ENCODE data around the gene TMEM245. TPM values are rescaled to one million over a fixed set of nuclear protein-coding genes. Genes with fewer than 3 reads are reported as not detected.

Gene TMEM245
- total and polyA plus RNA-seq, 2 of the 13 experiments (the other 11 are each of a cell fraction or from before 2014, with no cell fraction given), result 53.5 to 55.4 TPM

DNA sequence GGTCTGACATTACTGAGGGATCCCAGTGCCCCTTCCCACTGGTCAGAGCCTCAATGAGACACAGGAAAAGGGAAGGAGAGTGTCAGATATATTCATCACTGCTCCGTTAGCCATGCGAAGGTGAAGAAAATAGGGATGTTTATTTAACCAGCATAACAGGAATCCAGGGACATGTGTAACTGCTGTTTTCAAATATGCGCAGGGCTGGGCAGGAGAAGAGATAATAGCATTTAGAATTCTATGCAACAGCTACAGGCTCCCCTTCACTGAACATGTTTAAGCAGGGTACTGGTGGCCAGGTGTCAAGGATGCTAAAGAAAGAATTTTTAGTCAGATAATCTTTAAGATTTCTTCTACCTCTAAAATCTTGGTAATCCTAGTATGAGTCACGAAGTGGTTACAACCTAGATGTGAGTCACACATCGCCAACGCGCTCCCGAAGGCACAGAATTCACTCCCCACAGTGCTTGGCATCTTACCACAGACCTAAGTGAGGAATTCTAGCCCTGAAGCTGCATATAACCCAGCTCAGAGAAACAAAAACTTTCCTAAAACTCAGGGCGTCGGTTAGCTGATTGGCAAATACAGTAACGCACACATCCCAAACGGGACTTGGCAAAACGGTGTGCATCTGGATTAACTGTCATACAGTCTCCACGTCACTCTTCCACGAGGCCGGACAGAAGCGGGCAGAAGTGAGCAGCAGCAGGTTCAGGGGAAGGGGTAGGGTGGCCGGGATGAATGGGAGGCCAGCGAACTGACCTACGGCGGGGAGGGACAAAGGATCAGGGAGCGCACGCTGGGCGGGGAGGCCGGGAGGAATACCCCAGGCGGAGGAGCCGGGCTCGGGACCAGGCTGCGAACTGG lies 107.5 kb downstream of the TMEM245 start:
- Histone ChIP-seq H3K4me2 (ENCODE audit: low read depth, low read length) (peak overlapping the region; percentile 98), H2AFZ (ENCODE audit: low read length) (no peak overlapping the region), H3K9me3 (ENCODE audit: low read length) (no peaks in the 10 kb centered on the region), H3K79me2 (ENCODE audit: insufficient read depth, low read length) (peaks cover 51% of the 10 kb centered on the region), H3K36me3 (replicated peaks in 1 of 2; ENCODE audit: control insufficient read depth in 1 of 2, insufficient read depth in 2 of 2, low read length in 2 of 2) (no peaks in the 10 kb centered on the region), H4K20me1 (ENCODE audit: insufficient read depth, low read length) (peaks cover 3% of the 10 kb centered on the region; the same call in 1 of the 2 replicates), H3K4me3 (replicated peaks in 1 of 3; ENCODE audit: insufficient read depth in 1 of 3, low read depth in 2 of 3, low read length in 3 of 3) (peak overlapping the region; percentile 81 to 95 (median 90)), H3K4me1 (ENCODE audit: insufficient read depth, low read length) (peaks cover 47% of the 10 kb centered on the region), H3K27ac (ENCODE audit: extremely low read length, insufficient read depth, low read length) (peak overlapping the region; percentile 86), H3K9ac (ENCODE audit: insufficient read depth, low read depth, low read length) (peak overlapping the region; percentile 83), H3K27me3 (ENCODE audit: control insufficient read depth in 1 of 2, insufficient read depth in 2 of 2, low read length in 2 of 2) (no peaks in the 10 kb centered on the region; a peak in 1 of 5 replicates)
- peak; percentile 49 for ATAC-seq
- peak; percentile 47 for DNase-seq (ENCODE audit: low spot score)
- WGBS (ENCODE audit: low lambda C conversion rate), result 2% methylated on average over 20 of the region's 29 CpGs
- TSS peak; percentile 50 for BruUV-seq (replicated peaks)
- FAIRE-seq, result no peak
- intact Hi-C loops (cut with micrococcal nuclease; ENCODE audit: unreplicated experiment), result loop anchor here (5.0 kb wide), 1 partner anchor 110 kb away; no protein-coding TSS in a partner anchor
- POLR2A ChIA-PET, result interaction anchor here (1.0 to 1.7 kb wide), 2 partner anchors 8 to 11 kb away, joined by 3 to 4 read pairs; no protein-coding TSS in a partner anchor
- CTCF ChIA-PET (ENCODE audit: low intra/inter-chr PET ratio, low total read pairs), result no interaction called here
- in situ Hi-C loops (cut with HindIII; ENCODE audit: extremely low pct_ligation_motif_present, low pct_unique_long_range_greater_than_20kb), result no loop called here
- TF ChIP-seq HOXA7 (CRISPR knock-in tag; IDR thresholded peaks at IDR 0.05) (no peak), REXO4 (CRISPR knock-in tag; IDR thresholded peaks at IDR 0.05; ENCODE audit: borderline replicate concordance) (no peak), ZNF484 (CRISPR knock-in tag; IDR thresholded peaks at IDR 0.05; ENCODE audit: borderline replicate concordance, low read depth) (no peak), ARNT (IDR thresholded peaks at IDR 0.05) (no peak), GFI1 (CRISPR knock-in tag; IDR thresholded peaks at IDR 0.05; ENCODE audit: borderline replicate concordance) (no peak), ZSCAN12 (CRISPR knock-in tag; IDR thresholded peaks at IDR 0.05) (no peak), SIN3B (IDR thresholded peaks at IDR 0.05; ENCODE audit: low read length) (no peak), RXRA (CRISPR knock-in tag; IDR thresholded peaks at IDR 0.05) (0 out of 2 replicates have a peak, but pooled peaks have one; percentile 21), ZFP41 (CRISPR knock-in tag; IDR thresholded peaks at IDR 0.05; ENCODE audit: borderline replicate concordance) (no peak), ZBTB21 (CRISPR knock-in tag; IDR thresholded peaks at IDR 0.05) (no peak), ZNF724P (CRISPR knock-in tag; IDR thresholded peaks at IDR 0.05; ENCODE audit: borderline replicate concordance) (no peak), U2AF1 (optimal IDR thresholded peaks at IDR 0.05; ENCODE audit: low read depth, low read length) (no peak), ZNF331 (CRISPR knock-in tag; IDR thresholded peaks at IDR 0.05) (no peak), ZKSCAN5 (CRISPR knock-in tag; IDR thresholded peaks at IDR 0.05) (no peak), ATF7 (IDR thresholded peaks at IDR 0.05) (no peak), ATF7 (CRISPR knock-in tag; IDR thresholded peaks at IDR 0.05) (no peak), ZBTB3 (CRISPR knock-in tag; IDR thresholded peaks at IDR 0.05; ENCODE audit: borderline replicate concordance, low read depth) (no peak)
- TF ChIP-seq, protein P1, sequence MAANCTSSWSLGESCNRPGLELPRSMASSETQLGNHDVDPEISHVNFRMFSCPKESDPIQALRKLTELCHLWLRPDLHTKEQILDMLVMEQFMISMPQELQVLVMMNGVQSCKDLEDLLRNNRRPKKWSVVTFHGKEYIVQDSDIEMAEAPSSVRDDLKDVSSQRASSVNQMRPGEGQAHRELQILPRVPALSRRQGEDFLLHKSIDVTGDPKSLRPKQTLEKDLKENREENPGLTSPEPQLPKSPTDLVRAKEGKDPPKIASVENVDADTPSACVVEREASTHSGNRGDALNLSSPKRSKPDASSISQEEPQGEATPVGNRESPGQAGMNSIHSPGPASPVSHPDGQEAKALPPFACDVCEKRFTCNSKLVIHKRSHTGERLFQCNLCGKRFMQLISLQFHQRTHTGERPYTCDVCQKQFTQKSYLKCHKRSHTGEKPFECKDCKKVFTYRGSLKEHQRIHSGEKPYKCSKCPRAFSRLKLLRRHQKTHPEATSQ (CRISPR knock-in tag; IDR thresholded peaks at IDR 0.05; ENCODE audit: borderline replicate concordance), result no peak
- TF ChIP-seq, protein P2, sequence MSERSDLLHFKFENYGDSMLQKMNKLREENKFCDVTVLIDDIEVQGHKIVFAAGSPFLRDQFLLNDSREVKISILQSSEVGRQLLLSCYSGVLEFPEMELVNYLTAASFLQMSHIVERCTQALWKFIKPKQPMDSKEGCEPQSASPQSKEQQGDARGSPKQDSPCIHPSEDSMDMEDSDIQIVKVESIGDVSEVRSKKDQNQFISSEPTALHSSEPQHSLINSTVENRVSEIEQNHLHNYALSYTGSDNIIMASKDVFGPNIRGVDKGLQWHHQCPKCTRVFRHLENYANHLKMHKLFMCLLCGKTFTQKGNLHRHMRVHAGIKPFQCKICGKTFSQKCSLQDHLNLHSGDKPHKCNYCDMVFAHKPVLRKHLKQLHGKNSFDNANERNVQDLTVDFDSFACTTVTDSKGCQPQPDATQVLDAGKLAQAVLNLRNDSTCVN (CRISPR knock-in tag; IDR thresholded peaks at IDR 0.05; ENCODE audit: borderline replicate concordance), result no peak

All from HepG2 (cell line).